EL (cell line): ENCODE results near the gene RXRA.

ENCODE experiments used
- DNase-seq: peaks from one replicate; pipeline ENCODE4 v3.0.0-alpha.2; 2016

The RXRA gene

DNA sequence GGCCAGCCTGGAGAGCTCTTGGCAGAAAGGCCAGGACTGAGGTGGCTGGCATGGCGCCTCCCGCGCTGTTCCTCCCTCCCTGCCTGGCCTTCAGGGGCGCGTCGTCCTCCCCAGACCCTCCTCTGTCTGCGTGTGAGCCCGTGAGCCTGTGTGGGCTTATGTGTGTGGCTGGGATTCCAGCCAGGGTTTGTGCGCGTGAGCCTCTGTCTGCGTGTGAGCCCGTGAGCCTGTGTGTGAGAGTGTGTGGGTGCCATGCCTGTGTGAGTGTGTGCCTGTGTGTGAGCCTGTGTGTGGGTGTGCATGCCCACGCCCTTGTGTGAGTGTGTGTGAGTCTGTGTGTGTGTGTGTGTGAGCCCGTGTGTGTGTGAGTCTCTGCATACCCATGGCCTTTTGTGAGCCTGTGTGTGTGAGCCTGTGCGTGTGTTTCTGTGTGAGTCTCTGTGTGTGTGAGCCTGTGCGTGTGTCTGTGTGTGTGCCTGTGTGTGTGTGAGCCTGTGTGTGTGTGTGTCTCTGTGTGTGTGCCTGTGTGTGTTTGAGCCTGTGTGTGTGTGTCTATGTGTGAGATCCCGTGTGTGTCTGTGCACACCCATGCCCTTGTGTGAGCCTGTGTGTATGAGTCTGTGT is 13.0 kb downstream of the RXRA start:
- no peak for DNase-seq

DNA sequence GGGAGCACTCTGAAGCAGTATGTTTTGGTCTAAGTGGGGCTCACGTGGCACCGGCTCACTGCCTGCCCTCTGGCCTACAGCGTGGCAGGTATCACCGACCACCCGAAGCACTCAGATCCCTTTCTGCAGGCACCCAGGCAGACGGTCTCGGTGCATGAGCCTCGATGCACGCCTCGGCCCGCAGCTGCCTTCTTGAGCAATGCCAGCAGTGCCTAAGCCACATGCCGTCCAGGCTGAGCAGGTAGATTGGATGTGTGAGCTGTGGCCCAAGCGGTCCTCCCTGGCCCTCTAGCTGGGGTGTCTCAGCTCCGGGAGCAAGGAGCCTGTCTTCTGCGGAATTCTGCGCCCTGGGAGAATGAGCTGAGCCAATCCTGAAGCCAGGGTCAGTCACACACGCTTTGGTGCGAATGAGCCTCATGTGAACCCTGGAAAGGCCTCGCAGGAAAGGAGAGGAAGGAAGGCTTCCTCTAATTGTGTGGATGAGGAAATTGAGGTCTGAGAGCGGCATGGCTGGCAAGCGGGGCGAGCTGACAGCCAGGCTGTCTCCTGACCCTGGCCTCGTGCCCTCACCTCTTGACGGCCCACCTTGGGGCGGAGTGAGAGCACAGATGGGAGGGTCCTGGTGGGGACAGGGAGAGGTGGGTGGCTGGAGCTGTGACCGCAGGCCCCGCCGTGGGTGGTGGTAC is 14.4 kb downstream of the RXRA start:
- DNase-seq = no peak

DNA sequence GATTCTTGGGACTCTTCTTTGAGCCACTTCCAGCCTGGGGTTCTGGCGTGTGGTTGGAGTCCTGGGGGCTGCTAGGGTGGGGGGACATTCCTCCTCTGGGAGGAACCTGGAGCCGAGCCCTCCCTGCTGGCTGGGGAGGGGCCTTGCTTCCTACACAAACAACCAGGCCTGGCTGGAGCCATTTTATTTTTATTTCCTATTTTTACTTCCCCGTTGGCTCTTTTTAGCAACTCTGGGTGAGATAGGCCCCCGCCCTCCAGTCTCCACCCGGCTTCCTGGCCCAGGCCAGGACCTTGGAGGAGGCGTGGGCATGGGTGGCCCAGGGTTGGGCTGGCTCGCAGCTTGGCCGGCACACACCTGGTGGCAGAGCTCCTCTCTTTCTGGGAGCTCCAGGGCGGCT is 15.1 kb downstream of the RXRA start:
- DNase-seq = no peak

GRCh38 chr9:134341929-134342745 is 15.9 kb downstream of the RXRA start:
- no peak for DNase-seq

- DNase-seq = no peak
Observed at GRCh38 chr9:134342746-134343115, 16.5 kb downstream of the RXRA start.

DNA sequence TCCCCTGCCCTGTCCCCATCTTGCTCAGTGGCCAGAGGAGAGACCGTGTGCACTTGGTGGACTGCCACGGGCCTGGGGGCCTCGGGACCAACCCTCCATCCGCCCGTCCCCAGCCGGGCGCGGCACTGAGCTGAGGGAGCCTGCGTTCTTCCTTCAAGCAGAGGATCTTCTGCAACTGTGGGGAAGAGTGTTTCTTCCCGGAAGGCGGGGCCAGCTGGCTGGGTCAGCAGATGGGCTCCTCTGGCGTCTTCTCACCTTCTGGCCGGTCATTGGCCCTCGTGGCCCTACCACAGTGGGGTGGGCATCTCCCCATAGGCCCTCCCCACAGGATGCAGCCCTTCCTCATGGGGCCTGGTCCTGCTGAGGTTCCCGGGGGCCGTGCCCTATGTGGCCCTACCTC is 17.4 kb downstream of the RXRA start:
- DNase-seq = no peak

DNA sequence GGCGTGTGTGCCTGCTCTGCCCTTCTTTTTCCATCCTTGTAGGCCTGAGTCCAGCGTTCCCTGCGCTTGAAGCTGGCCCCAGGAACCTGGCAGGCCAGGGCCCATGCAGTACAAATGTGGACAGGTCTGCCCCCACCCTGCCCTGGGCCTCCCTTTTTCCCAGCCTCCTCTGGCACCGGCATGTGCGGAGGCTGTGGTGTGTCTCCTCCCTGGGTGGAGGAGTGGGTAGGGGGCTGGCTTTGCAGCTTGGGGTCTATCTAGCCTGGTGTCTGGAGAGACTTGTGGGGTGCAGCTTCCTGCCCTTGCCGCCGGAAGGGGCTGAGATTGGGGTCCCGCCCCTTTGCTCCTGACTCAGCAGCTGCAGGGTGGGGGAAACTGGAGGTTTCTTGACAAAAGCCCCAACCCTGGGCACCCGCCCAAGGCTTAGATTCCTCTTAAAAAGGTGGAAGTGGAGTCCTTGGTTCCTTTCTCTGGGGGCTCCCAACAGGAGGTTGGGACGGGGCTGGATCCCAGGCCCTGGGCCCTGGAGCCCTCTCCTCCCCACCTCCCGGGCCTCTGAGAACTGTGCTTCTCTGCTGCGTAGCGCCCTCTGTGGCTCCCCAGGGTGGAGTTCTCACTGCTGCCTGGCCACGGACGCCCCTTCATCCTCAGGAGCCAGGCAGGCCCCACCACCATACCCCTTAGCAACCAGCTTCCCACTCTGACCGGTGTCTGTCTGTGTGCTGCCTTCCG is 18.0 kb downstream of the RXRA start:
- DNase-seq = peak; percentile 19

DNA sequence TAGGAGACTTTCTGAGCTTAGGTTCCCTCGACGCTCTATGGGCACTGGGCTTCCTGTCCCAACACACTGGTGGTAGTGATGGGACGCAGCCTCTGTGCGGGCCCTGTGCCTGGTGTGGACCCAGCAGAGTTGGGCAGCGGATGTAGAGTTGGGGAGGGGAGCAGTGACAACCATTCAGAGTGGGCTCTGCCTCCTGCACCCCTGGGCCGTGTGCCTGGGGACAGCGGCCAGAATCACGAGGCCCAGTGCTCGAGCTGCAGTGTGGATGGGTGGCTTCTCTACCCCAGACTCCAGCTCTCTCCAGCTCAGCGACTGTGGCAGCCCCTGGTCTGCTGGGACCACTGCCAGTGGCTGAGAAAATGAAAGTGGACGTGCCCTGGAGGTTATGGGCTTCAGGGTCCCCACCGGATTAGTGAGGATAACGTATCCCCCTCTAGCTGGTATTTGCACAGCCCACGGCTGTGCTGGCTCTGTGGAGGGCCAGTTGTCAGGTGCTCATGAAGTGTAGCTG is 18.6 kb downstream of the RXRA start:
- no peak for DNase-seq

DNA sequence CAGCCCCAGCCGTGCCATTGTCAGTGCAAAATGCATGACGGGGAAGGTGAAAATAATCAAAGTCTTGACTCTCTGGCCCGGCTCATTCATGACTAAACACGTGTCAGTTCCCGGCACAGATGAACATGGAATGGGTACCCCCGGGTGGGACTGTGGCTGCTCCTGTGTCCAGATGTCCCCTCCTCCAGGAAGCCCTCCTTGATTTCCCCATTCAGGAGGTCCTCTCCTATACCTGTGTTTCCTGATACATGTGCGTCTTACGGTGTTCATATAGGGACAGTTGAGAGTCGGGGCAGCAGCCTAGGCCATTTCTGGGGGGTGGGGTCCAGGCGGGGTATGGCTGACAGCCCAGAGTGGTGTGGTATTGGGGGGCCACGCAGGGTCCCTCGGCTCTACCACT is 19.5 kb downstream of the RXRA start:
- DNase-seq = no peak

- DNase-seq = no peak
Observed at GRCh38 chr9:134346151-134346550, 19.9 kb downstream of the RXRA start.

GRCh38 chr9:134346840-134347583 is 20.8 kb downstream of the RXRA start:
- DNase-seq = no peak

DNA sequence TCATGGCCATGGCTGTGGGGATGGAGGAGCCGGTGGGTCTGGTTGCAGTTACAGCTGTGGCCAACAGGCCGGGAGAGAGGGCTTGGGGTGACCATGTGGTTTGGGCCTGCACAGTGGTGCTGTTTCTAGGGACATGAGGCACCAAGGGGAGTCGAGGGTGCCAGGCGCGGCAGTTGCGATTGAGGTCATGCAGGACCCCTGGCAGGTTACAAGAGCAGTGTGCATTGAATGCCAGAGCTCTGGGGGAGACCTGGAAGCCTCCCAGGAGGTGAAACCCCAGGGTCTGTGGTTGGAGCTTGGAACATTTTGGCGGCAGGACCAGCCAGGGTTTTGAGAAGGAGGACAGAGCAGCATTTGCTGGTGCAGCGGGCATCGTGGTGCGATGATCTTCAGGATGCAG is 21.7 kb downstream of the RXRA start:
- DNase-seq = no peak

DNA sequence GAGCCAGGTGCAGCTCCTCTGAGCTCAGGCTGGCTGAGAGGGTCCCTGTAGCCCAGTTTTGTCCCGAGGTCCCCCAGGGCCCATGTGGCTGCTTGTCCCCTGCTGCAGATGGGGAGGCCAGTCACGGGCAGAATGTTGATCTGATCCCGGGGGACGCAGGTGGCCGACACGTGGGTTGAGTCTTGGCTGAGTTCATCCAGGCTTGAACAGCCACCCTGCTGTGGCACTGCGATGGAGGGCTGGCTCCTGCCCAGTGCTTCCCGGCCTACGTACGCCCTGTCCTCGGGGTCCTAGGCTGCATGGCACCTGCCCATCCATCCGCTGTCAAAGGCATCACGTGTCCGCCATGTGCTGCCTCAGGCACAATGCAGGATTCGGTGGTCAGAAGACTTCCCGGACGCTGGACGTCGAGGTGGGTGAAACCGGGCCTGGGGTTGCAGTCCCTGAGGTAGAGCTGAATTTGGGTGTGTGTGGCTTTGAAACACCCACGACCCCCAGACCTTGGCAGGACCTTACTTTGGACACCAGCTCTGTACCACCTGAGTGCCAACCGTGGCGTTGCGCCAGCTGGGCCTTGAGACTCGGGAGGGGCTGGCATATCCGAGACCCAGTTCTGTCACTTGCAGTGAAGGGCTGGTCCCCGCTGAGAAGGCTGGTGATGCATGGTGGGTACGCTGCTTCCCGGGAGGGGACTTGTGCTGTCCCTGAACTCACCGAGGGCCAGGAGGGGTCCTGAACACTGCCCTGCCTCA is 22.3 kb downstream of the RXRA start:
- DNase-seq = no peak

- no peak for DNase-seq
Observed at GRCh38 chr9:134349936-134350335, 23.7 kb downstream of the RXRA start.

DNA sequence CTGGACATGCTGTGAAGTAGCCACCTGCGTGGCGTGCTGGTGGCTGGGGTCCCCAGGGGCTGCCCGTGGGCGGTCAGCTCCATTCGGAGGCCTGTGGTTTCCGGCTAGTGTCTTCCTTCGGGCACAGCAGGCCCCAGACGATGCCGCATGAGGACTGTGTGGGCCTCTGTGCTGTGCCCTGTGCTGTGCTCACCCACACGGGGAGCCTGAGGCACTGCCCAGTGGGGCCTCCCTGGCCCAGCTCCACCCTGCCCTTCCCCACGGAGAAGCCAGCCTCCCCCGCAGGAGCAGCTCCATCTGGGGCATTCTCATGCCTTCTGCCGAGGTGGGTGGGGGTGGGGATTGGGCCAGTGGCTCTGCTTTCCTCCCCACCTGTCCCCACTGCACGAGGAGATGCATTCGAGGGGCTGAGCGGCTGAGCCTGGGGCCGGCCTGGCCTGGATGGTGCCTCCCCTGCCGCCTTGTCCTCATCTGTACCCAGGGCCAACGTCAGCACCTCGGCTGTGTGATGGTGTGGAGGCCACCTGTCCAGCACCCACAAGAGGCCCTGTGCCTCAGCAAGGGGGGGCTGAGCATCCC is 24.2 kb downstream of the RXRA start:
- DNase-seq = no peak

- no peak for DNase-seq
Observed at GRCh38 chr9:134351606-134352176, 25.4 kb downstream of the RXRA start.

DNA sequence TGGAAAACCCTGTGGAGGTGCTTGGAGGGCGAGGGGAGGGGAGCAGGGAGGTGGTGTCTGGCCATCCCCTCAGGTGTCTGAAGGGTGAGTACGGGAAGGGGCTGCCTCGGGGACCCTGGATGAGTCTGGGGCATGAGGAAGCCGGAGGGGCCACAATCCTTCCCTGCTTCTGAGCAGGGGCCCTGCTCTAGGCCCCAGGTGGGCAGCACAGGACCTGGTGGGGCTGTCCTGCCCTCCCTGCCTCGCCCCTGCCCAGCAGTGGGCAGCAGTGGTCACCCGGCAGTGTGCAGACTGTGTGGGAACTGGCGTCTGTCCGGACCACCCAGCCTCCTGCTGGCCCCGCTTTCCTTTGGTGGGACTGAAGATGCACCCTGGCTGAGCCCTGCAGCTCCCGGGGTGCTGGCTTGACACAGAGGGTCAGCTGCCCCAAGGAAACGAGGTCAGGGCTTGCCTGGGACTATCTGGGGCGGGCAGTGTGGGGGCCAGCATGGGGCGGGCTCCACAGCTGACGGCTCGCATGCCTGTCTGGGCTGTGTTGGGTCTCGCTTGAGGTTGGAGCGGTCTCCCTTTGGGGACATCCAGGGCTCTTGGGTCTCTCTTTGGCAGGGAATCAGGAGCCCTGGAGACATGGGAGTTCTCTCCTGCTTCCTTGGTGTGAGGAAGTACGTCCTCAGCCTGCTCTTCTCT is 26.1 kb downstream of the RXRA start:
- DNase-seq = no peak

DNA sequence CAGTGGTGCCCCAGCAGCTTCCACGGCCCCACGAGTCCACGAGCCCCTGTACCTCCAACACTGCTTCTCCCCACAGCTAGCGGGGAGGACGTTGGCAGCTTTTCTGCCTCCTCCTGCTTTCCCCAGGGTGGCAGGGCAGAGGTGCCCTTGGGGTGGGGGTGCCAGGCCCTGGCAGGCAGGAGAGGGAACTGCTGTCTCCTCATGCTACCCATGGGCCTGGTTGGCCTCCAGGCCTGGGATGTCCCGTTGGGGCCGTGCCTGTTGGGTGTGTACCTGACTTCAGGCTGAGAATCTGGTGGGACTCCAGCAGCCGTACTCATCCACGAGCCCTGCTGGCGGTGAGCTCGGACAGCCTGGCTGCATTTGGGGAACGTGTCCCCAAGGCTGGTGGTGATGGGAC is 27.3 kb downstream of the RXRA start:
- DNase-seq = no peak

GRCh38 chr9:134355158-134355557 is 28.9 kb downstream of the RXRA start:
- no peak for DNase-seq

GRCh38 chr9:134355561-134356279 is 29.5 kb downstream of the RXRA start:
- DNase-seq = no peak
